Lung (tissue), 12 donors: ENCODE measurements around the gene MDFIC2. TPM values are rescaled to one million over a fixed set of nuclear protein-coding genes. Genes with fewer than 3 reads are reported as not detected.
"Not testable (repeated sequence)": the region's sequence is repeated elsewhere in the genome, so short reads cannot be mapped to it uniquely, and the experiment has no call there.

Experiments
- ATAC-seq: fragments of 200-7000 bp; cut with Tn5 transposase; one replicate; pipeline ENCODE4 v1.9.1; 2020; ENCODE audit warnings: moderate number of reproducible peaks; ENCODE audit not compliant: insufficient read depth, low FRiP score
- DNase-seq, 3 donors: peaks; one replicate each; pipeline ENCODE4 v3.0.0-alpha.2; 2013 to 2017
- H3K27ac ChIP-seq, 2 donors: one replicate each; pipeline ENCODE4 v1.5.1; 2013; ENCODE audit warnings: mild to moderate bottlenecking in 2 of 2, moderate library complexity in 2 of 2, control low read depth in 1 of 2, inconsistent platforms in 1 of 2, low read depth in 1 of 2, low read length in 1 of 2
- H3K27me3 ChIP-seq, 3 donors: one replicate each; pipeline ENCODE4 v1.5.1; 2013; ENCODE audit warnings: low read length in 2 of 3; ENCODE audit not compliant: control insufficient read depth in 3 of 3, insufficient read depth in 3 of 3
- H3K36me3 ChIP-seq, 4 donors: one replicate each; pipeline ENCODE4 v1.5.1; 2013; ENCODE audit warnings: low read length in 4 of 4, mild to moderate bottlenecking in 1 of 4, moderate library complexity in 1 of 4; ENCODE audit not compliant: control insufficient read depth in 4 of 4, insufficient read depth in 4 of 4
- H3K4me1 ChIP-seq, 5 donors: one replicate each; pipeline ENCODE4 v1.5.1; 2013; ENCODE audit warnings: low read length in 5 of 5, mild to moderate bottlenecking in 2 of 5, moderate library complexity in 1 of 5; ENCODE audit not compliant: control insufficient read depth in 5 of 5, insufficient read depth in 5 of 5
- H3K4me3 ChIP-seq: one replicate; pipeline ENCODE4 v1.5.1; 2013; ENCODE audit warnings: mild to moderate bottlenecking, control low read depth, moderate library complexity
- H3K9ac ChIP-seq, 2 donors: one replicate each; pipeline ENCODE4 v1.5.1; 2013; ENCODE audit warnings: low read length in 2 of 2, control low read depth in 1 of 2; ENCODE audit not compliant: insufficient read depth in 1 of 2
- H3K9me3 ChIP-seq, 4 donors: one replicate each; pipeline ENCODE4 v1.5.1; 2013; ENCODE audit warnings: low read length in 3 of 4, mild to moderate bottlenecking in 1 of 4, moderate library complexity in 1 of 4; ENCODE audit not compliant: control insufficient read depth in 4 of 4, insufficient read depth in 3 of 4
- WGBS, 2 donors: extraction: QIAGEN DNeasy Blood & Tissue Kit; methylation state at CpG; one replicate each; pipeline ENCODE4 v1.1.7; 2013; 5-methylcytosine and 5-hydroxymethylcytosine counted together
- polyA plus RNA-seq, 2 donors: library from polyadenylated mRNA; stranded (reverse); fragments of 200-250 nt; gene quantifications; one replicate each; pipeline ENCODE4 v1.2.1, GENCODE V29; 2013
- total RNA-seq, 2 donors: library from RNA; depleted of rRNA in 1 of 2; stranded (reverse); fragments of >200 nt in 1 of 2; gene quantifications; one replicate each; pipeline ENCODE4 v1.2.1, GENCODE V29; 2014 to 2021
- TF ChIP-seq, protein P1 (sequence below): IDR thresholded peaks from 2 replicates; pipeline ENCODE4 v1.5.1; 2012; ENCODE audit warnings: mild to moderate bottlenecking; ENCODE audit errors: control extremely low read depth, extremely low read depth
- donor health status: control.
- donor health status: control.
- donor health status: Bipolar disorder and iron deficiency.
- donor health status: healthy.
- donor health status: DM: yes; HTN: yes; CAD: no.

The MDFIC2 gene
- total and polyA plus RNA-seq, 4 donors, result not detected

- Histone ChIP-seq H3K4me1 (peaks cover 0 to 3% (median 0%) of the 10 kb centered on the region in 5 donors), H3K4me3 (no peak overlapping the region), H3K36me3 (no peaks in the 10 kb centered on the region), H3K9me3 (no peaks in the 10 kb centered on the region), H3K27me3 (peaks cover 0 to 2% (median 0%) of the 10 kb centered on the region in 3 donors), H3K9ac (no peak overlapping the region), H3K27ac (no peak overlapping the region)
- WGBS, 2 donors, result 46 to 47% methylated on average over 3 of the region's 3 CpGs
- ATAC-seq (no peak), DNase-seq (peak in 2 of 3 donors; percentile 49 to 69)
- TF ChIP-seq, protein P1, sequence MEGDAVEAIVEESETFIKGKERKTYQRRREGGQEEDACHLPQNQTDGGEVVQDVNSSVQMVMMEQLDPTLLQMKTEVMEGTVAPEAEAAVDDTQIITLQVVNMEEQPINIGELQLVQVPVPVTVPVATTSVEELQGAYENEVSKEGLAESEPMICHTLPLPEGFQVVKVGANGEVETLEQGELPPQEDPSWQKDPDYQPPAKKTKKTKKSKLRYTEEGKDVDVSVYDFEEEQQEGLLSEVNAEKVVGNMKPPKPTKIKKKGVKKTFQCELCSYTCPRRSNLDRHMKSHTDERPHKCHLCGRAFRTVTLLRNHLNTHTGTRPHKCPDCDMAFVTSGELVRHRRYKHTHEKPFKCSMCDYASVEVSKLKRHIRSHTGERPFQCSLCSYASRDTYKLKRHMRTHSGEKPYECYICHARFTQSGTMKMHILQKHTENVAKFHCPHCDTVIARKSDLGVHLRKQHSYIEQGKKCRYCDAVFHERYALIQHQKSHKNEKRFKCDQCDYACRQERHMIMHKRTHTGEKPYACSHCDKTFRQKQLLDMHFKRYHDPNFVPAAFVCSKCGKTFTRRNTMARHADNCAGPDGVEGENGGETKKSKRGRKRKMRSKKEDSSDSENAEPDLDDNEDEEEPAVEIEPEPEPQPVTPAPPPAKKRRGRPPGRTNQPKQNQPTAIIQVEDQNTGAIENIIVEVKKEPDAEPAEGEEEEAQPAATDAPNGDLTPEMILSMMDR, result peak; percentile 6
Measured at GRCh38 chr3:70358978-70359580, 46.6 kb upstream of the MDFIC2 start.

DNA sequence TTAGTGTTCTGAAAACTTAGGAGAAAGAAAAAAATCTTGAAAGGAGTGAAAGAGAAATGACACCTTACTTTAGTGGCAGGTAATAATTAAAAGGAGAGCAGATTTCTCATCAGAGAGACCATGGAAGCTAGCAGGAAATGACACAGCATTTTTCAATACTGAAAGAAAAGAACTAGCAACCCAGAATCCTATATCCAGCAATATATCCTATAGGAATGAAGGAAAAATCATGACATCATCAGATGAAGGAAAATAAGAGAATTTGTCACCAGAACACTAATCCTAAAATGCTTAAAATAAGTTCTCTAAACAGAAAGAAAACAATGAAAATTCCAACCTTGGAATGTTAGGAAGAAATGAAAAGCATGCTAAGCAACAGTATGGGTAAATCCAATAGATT is 39.8 kb upstream of the MDFIC2 start:
- ATAC-seq (no peak), DNase-seq (no peak)
- Histone ChIP-seq H3K27ac (no peak overlapping the region), H3K36me3 (no peaks in the 10 kb centered on the region), H3K9me3 (peaks cover 0 to 5% (median 0%) of the 10 kb centered on the region in 4 donors), H3K9ac (no peak overlapping the region), H3K4me3 (no peak overlapping the region), H3K4me1 (no peaks in the 10 kb centered on the region), H3K27me3 (peaks cover 0 to 2% (median 0%) of the 10 kb centered on the region in 3 donors)
- TF ChIP-seq, protein P1, result no peak

DNA sequence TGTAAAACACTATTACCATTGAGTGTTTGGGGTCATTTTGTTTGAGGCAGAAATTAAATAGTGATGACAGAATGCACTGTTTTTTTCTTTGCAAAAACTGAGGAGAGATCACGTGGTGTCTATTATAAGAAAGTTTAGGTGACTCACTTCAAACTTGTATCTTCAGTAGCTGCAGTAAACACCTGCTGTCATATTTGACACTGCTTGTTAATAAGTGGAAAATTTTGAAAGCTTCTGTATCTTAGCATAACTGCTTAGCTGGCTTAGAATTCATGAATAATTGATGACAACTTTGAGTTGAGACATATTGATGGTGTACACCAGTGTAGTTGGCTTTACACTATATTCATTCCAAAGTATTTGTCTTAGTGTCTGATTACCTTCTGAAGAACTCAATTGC is 29.7 kb upstream of the MDFIC2 start:
- H3K9me3 ChIP-seq, result peaks cover 0 to 7% (median 0%) of the 10 kb centered on the region in 4 donors
- H3K4me1 ChIP-seq, result no peaks in the 10 kb centered on the region
- WGBS, 2 donors, result 72 to 78% methylated on average over 1 of the region's 1 CpG
- H3K4me3 ChIP-seq, result no peak overlapping the region
- no peak for DNase-seq
- TF ChIP-seq, protein P1, result no peak
- no peak for ATAC-seq
- H3K27ac ChIP-seq, result no peak overlapping the region
- no peaks in the 10 kb centered on the region for H3K36me3 ChIP-seq
- no peaks in the 10 kb centered on the region for H3K27me3 ChIP-seq
- no peak overlapping the region for H3K9ac ChIP-seq

GRCh38 chr3:70336885-70337284 is 24.4 kb upstream of the MDFIC2 start:
- WGBS, 2 donors, result 92 to 95% methylated on average over 1 of the region's 1 CpG
- H3K27me3 ChIP-seq, H3K36me3 ChIP-seq, H3K9ac ChIP-seq, H3K9me3 ChIP-seq, H3K4me3 ChIP-seq, H3K27ac ChIP-seq, DNase-seq, H3K4me1 ChIP-seq, ATAC-seq: not testable (repeated sequence)
